T-cell (primary cell): ENCODE data around the gene S100PBP. TPM values are rescaled to one million over a fixed set of nuclear protein-coding genes. Genes with fewer than 3 reads are reported as not detected.

Experiments
- ATAC-seq, 4 experiments: fragments of 200-7000 bp in 3 of 4; fragments of 150-1000 bp in 1 of 4; cut with Tn5 transposase; replicated peaks in 1 of 4; 1 replicate in 3 of 4; 2 replicates in 1 of 4; pipeline ENCODE4 v1.10.0; 2021; ENCODE audit warnings: moderate library complexity in 3 of 4, mild to moderate bottlenecking in 2 of 4, moderate number of reproducible peaks in 1 of 4
- CTCF ChIA-PET, 2 donors: fragments of 300-600 bp; sonication (Branson Sonifier 250); formaldehyde crosslinking; loops; one replicate each; lab custom pipeline; 2022; ENCODE audit warnings: antibody characterized with exemption in 2 of 2; lab: Charles Lee
- POLR2A ChIA-PET, 2 donors: fragments of 300-600 bp; sonication (Branson Sonifier 250); formaldehyde crosslinking; loops; one replicate each; lab custom pipeline; 2022; ENCODE audit warnings: antibody characterized with exemption in 2 of 2; lab: Charles Lee
- DNase-seq, 35 experiments: peaks; one replicate each; pipeline versions ENCODE4 v3.0.0 to v3.0.0-alpha.2; 2013 to 2023
- H3K27ac ChIP-seq: one replicate; pipeline ENCODE4 v1.5.1; 2013; ENCODE audit warnings: low read length
- H3K27me3 ChIP-seq, 2 experiments: replicated peaks in 1 of 2; 1 replicate in 1 of 2; 2 replicates in 1 of 2; pipeline versions ENCODE4 v1.6.1 to v1.7.0; 2013; ENCODE audit warnings: low read length in 1 of 2, mixed read lengths in 1 of 2; ENCODE audit not compliant: control insufficient read depth in 2 of 2, insufficient read depth in 2 of 2; ENCODE audit errors: extremely low read depth in 1 of 2
- H3K36me3 ChIP-seq, 2 donors: 1 replicate in 1 of 2; 2 replicates in 1 of 2; pipeline versions ENCODE4 v1.6.1 to v1.7.0; 2013; ENCODE audit warnings: low read length in 1 of 2; ENCODE audit not compliant: control insufficient read depth in 2 of 2, insufficient read depth in 1 of 2; ENCODE audit errors: extremely low read depth in 1 of 2
- H3K4me1 ChIP-seq, 2 experiments: 1 replicate in 1 of 2; 2 replicates in 1 of 2; pipeline versions ENCODE4 v1.6.1 to v1.7.0; 2013; ENCODE audit warnings: low read length in 2 of 2, mixed read lengths in 1 of 2; ENCODE audit not compliant: insufficient read depth in 2 of 2, control insufficient read depth in 1 of 2; ENCODE audit errors: extremely low read depth in 1 of 2
- H3K4me3 ChIP-seq, 2 donors: 1 replicate in 1 of 2; 2 replicates in 1 of 2; pipeline versions ENCODE4 v1.5.1 to v1.7.0; 2013; ENCODE audit warnings: mild to moderate bottlenecking in 2 of 2, low read length in 1 of 2, moderate library complexity in 1 of 2; ENCODE audit not compliant: control insufficient read depth in 1 of 2; ENCODE audit errors: extremely low read depth in 1 of 2
- H3K9me3 ChIP-seq: 2 replicates; pipeline ENCODE4 v1.7.0; 2013
- H3K27ac Mint-ChIP-seq, 2 donors: one replicate each; pipeline ENCODE4 v1.8.0; 2020 to 2021; ENCODE audit warnings: mild to moderate bottlenecking in 2 of 2, mixed read lengths in 2 of 2
- H3K27me3 Mint-ChIP-seq, 2 donors: one replicate each; pipeline ENCODE4 v1.8.0; 2021 to 2022; ENCODE audit warnings: mixed read lengths in 2 of 2
- H3K36me3 Mint-ChIP-seq: one replicate; pipeline ENCODE4 v1.8.0; 2021; ENCODE audit warnings: mixed read lengths
- H3K4me1 Mint-ChIP-seq, 3 donors: one replicate each; pipeline ENCODE4 v1.8.0; 2020 to 2022; ENCODE audit warnings: mixed read lengths in 3 of 3, mild to moderate bottlenecking in 1 of 3
- H3K4me3 Mint-ChIP-seq, 3 donors: one replicate each; pipeline ENCODE4 v1.8.0; 2020 to 2022; ENCODE audit warnings: mild to moderate bottlenecking in 3 of 3, mixed read lengths in 3 of 3, moderate library complexity in 3 of 3
- H3K9me3 Mint-ChIP-seq, 3 donors: one replicate each; pipeline ENCODE4 v1.8.0; 2020 to 2022; ENCODE audit warnings: mixed read lengths in 3 of 3
- WGBS: methylation state at CpG from one replicate; pipeline ENCODE4 v1.1.5; 2013; ENCODE audit warnings: missing lambda C conversion rate; ENCODE audit not compliant: insufficient coverage; 5-methylcytosine and 5-hydroxymethylcytosine counted together
- total RNA-seq, 35 experiments: library from RNA in 6 of 35; stranded (reverse) in 6 of 35; fragments of 120-200 nt in 1 of 35; gene quantifications; one replicate each; pipeline versions ENCODE4 v1.2.1 to v1.2.4 and lab custom pipeline; 2013 to 2026

The S100PBP gene
- total RNA-seq, 5 donors from 2014 or later (not counting 1 experiment from before 2014, with no cell fraction given): 46.6 to 77.6 (median 63.6) TPM

GRCh38 chr1:32869923-32870614, 52.6 kb downstream of the S100PBP start:
- ChIA-PET CTCF (no interaction called here), POLR2A (no interaction called here)
- Histone ChIP-seq H3K4me3 (peak overlapping the region in 1 of 2 donors; percentile 17), H3K36me3 (no peaks in the 10 kb centered on the region), H3K27ac (no peak overlapping the region), H3K9me3 (no peaks in the 10 kb centered on the region), H3K27me3 (peaks cover 3 to 54% of the 10 kb centered on the region in 2 experiments), H3K4me1 (peaks cover 0 to 25% of the 10 kb centered on the region in 2 experiments)
- Mint-ChIP-seq H3K36me3 (peaks cover 27% of the 10 kb centered on the region), H3K27me3 (peaks cover 37 to 53% of the 10 kb centered on the region in 2 donors), H3K4me3 (peak overlapping the region; percentile 55 to 68 (median 60)), H3K4me1 (peaks cover 13 to 24% (median 23%) of the 10 kb centered on the region in 3 donors), H3K9me3 (no peaks in the 10 kb centered on the region), H3K27ac (no peak overlapping the region)
- DNase-seq (no peak), ATAC-seq (no peak)
- 74% methylated on average over 16 of the region's 16 CpGs for WGBS

GRCh38 chr1:32870615-32871363, 53.3 kb downstream of the S100PBP start, which contains the start of gene FNDC5:
TSS of gene FNDC5 (minus strand) at chr1:32870912.
- DNase-seq (no peak), ATAC-seq (peak in 3 of 4 experiments; percentile 24 to 45 (median 43))
- Mint-ChIP-seq H3K4me1 (peaks cover 13 to 24% (median 23%) of the 10 kb centered on the region in 3 donors), H3K27ac (no peak within 1 kb of the TSS), H3K9me3 (no peaks in the 10 kb centered on the region), H3K4me3 (peak within 1 kb of the TSS; percentile 60 to 68 (median 66)), H3K27me3 (peaks cover 43 to 60% of the 10 kb centered on the region in 2 donors), H3K36me3 (peaks cover 27% of the 10 kb centered on the region)
- H3K4me3 ChIP-seq: peak within 1 kb of the TSS in 1 of 2 donors; percentile 17
- ChIA-PET CTCF (interaction anchor here in 1 of 2 donors (0.6 to 1.6 kb wide), 2 partner anchors 158 to 351 kb away, joined by 3 to 11 read pairs; no protein-coding TSS in a partner anchor), POLR2A (no interaction called here)
- H3K36me3 ChIP-seq: no peaks in the 10 kb centered on the region
- WGBS: 3% methylated on average over 96 of the region's 99 CpGs
- no peak within 1 kb of the TSS for H3K27ac ChIP-seq
- peaks cover 0 to 25% of the 10 kb centered on the region in 2 experiments for H3K4me1 ChIP-seq
- no peaks in the 10 kb centered on the region for H3K9me3 ChIP-seq
- peaks cover 3 to 60% of the 10 kb centered on the region in 2 experiments for H3K27me3 ChIP-seq

GRCh38 chr1:32871364-32872191, 54.1 kb downstream of the S100PBP start:
- Mint-ChIP-seq H3K27ac (no peak overlapping the region), H3K27me3 (peaks cover 44 to 63% of the 10 kb centered on the region in 2 donors), H3K36me3 (peaks cover 22% of the 10 kb centered on the region), H3K9me3 (no peaks in the 10 kb centered on the region), H3K4me1 (peaks cover 14 to 24% (median 23%) of the 10 kb centered on the region in 3 donors), H3K4me3 (peak overlapping the region; percentile 53 to 66 (median 55))
- Histone ChIP-seq H3K4me3 (peak overlapping the region in 1 of 2 donors; percentile 10), H3K27me3 (peaks cover 3 to 67% of the 10 kb centered on the region in 2 experiments), H3K27ac (no peak overlapping the region), H3K36me3 (no peaks in the 10 kb centered on the region), H3K9me3 (no peaks in the 10 kb centered on the region), H3K4me1 (peaks cover 0 to 29% of the 10 kb centered on the region in 2 experiments)
- CTCF ChIA-PET: interaction anchor here in 1 of 2 donors (0.6 to 1.6 kb wide), 2 partner anchors 159 to 351 kb away, joined by 3 to 11 read pairs; no protein-coding TSS in a partner anchor
- POLR2A ChIA-PET: no interaction called here
- DNase-seq (no peak), ATAC-seq (peak in 1 of 4 experiments; percentile 31)
- WGBS: 80% methylated on average over 1 of the region's 13 CpGs

- ChIA-PET POLR2A (no interaction called here), CTCF (interaction anchor here in 1 of 2 donors (1.6 kb wide), 1 partner anchor 159 kb away, joined by 11 read pairs; no protein-coding TSS in a partner anchor)
- Histone ChIP-seq H3K4me1 (peaks cover 0 to 32% of the 10 kb centered on the region in 2 experiments), H3K4me3 (no peak overlapping the region), H3K9me3 (no peaks in the 10 kb centered on the region), H3K36me3 (no peaks in the 10 kb centered on the region), H3K27me3 (peaks cover 3 to 70% of the 10 kb centered on the region in 2 experiments), H3K27ac (no peak overlapping the region)
- peaks cover 44 to 68% of the 10 kb centered on the region in 2 donors for H3K27me3 Mint-ChIP-seq
- no peak overlapping the region for H3K4me3 Mint-ChIP-seq
- peaks cover 14 to 24% (median 23%) of the 10 kb centered on the region in 3 donors for H3K4me1 Mint-ChIP-seq
- peaks cover 19% of the 10 kb centered on the region for H3K36me3 Mint-ChIP-seq
- ATAC-seq (no peak), DNase-seq (no peak)
- no peak overlapping the region for H3K27ac Mint-ChIP-seq
- 41% methylated on average over 5 of the region's 7 CpGs for WGBS
- H3K9me3 Mint-ChIP-seq: no peaks in the 10 kb centered on the region
Observed at GRCh38 chr1:32872192-32872460, 54.7 kb downstream of the S100PBP start.

GRCh38 chr1:32873484-32873883, 56.0 kb downstream of the S100PBP start:
- H3K4me3 Mint-ChIP-seq: no peak overlapping the region
- no peak for DNase-seq
- H3K4me1 Mint-ChIP-seq: peaks cover 14 to 24% (median 23%) of the 10 kb centered on the region in 3 donors
- H3K27me3 Mint-ChIP-seq: peaks cover 54 to 77% of the 10 kb centered on the region in 2 donors
- 91% methylated on average over 3 of the region's 5 CpGs for WGBS
- Histone ChIP-seq H3K4me1 (peaks cover 0 to 32% of the 10 kb centered on the region in 2 experiments), H3K27ac (no peak overlapping the region), H3K36me3 (no peaks in the 10 kb centered on the region), H3K9me3 (no peaks in the 10 kb centered on the region), H3K4me3 (no peak overlapping the region), H3K27me3 (peaks cover 3 to 84% of the 10 kb centered on the region in 2 experiments)
- H3K36me3 Mint-ChIP-seq: peaks cover 11% of the 10 kb centered on the region
- ChIA-PET CTCF (interaction anchor here in 1 of 2 donors (0.6 kb wide), 1 partner anchor 380 kb away, joined by 6 read pairs; no protein-coding TSS in a partner anchor), POLR2A (no interaction called here)
- no peak overlapping the region for H3K27ac Mint-ChIP-seq
- ATAC-seq: no peak
- H3K9me3 Mint-ChIP-seq: no peaks in the 10 kb centered on the region
